Epithelial cell of prostate (primary cell): ENCODE measurements around the gene APRT.
A peak's percentile ranks its signal among the peaks of the same experiment; 100 is the strongest.
"Not testable (repeated sequence)": the region's sequence is repeated elsewhere in the genome, so short reads cannot be mapped to it uniquely, and the experiment has no call there.

Source experiments
- DNase-seq: peaks from one replicate; pipeline ENCODE4 v3.0.0-alpha.2; 2011; ENCODE audit warnings: low read depth, low spot score
- H3K27ac ChIP-seq: fragments of 450-650 bp; 2 replicates; pipeline ENCODE4 v1.5.1; 2017; ENCODE audit warnings: mild to moderate bottlenecking

APRT gene

DNA sequence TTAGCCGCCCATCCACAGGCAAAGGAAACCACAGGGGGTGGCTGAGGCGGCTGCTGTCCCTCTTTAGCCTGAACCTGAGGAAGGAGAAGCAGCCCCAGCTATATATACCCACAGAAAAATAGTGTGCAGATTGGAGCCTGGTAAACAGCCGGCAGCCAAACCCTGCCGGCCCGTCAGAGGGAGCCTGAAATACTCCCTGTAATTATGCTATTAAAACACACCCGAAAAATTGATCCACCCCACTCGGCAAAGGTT lies 33.5 kb downstream of the APRT start:
- no peak overlapping the region for H3K27ac ChIP-seq
- DNase-seq = no peak

DNA sequence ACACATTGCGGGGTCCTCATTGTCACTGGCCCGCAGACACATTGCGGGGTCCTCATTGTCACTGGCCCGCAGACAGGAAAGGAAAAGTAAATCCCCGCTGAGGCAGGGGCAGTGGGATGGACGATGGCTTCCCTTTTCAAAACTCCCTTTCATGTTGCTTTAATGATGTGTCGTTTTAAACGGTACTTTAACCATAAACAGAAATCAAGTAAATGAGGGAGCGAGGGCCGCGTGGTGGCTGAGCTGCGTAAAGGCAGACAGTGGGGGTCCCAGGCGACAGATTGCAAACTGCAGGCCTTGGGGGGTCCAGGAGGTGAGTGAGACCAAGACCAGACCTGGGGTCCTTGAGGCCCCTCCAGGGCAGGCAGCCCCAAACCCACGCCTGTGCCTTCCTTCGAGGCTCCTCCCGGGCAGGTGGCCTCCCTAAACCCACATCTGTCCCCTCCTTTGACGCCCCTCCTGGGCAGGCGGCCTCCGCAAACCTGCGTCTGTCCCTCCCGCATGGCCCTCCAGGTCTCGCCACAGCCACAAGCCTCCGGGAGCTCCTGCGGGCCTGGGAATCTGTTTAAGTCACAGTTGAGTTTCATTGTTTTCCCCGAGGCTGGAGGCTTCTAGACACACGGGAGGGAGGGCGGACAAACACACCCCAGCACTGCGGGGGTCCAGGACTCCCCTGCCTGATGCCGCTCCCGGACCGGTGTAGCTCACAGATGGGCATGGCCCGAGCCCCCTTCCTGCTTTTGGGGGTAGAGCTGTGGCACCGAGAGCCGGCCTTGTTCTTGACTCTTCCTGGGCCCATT lies 34.1 kb downstream of the APRT start:
- no peak overlapping the region for H3K27ac ChIP-seq
- no peak for DNase-seq

- no peak for DNase-seq
- no peak overlapping the region for H3K27ac ChIP-seq
These were observed 35.9 kb downstream of the APRT start for GRCh38 chr16:88775825-88776224.

DNA sequence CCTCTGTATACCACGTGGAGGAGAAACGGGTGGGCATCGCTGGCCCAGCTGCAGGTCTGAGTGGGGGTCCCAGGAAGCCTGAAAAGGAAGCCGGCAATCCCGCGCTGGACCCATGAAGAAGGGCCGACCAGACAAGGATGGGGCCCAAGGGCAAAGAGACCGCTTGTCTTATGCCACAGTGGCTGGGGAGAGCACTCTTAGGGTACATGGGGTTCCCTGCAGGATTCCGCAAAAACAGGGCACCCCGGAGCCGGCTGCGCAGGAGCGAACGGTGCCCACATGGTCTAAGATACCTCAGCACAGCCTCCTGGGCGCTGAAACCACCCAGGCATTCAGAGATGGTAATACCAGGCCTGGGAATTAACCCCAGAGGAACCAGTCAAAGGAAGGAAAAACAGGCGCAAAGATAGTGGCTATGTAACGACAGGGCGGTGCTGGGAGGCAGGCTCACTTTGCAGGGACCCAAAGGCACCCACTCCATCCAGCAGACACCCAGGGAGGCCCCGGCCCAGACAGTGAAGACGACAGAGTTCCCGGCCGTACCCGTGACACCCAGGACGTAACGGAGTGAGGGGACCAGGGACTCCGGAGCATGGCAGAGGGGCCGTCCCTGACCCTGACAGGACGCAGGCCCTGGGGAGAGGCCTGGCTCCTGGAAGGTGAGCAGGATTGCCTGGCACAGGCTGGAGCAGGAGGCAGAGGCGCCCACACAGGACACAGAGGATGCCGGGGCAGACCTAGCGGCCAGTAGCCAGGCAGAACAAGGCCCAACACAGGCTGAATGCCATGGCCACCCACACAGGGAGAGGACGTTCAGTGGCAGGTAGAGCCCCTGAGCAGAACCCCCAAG lies 37.0 kb downstream of the APRT start:
- DNase-seq = no peak
- H3K27ac ChIP-seq = no peak overlapping the region

DNA sequence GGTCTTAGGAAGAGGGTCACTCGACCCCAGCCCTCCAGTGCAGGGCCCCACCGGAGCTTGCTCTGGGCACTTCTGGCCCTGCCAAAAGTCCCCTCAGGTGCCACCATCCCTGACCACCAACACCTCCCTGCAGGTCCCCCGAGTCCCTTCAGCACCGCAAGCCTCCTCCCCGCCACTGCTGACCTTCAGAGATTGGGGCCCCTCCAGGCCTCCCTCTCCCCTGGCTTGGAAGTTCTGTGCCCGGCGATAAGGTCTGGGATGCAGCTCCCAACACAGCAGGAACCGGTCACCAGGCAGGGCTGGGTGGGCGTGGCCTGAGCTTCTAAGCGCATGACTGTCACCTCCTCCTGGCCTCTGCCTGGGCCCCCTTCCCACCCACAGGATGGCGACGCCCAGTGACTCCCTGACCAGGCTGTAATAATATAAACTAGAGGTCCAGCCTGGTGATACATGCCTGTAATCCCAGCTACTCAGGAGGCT lies 37.9 kb downstream of the APRT start:
- H3K27ac ChIP-seq = no peak overlapping the region
- no peak for DNase-seq

GRCh38 chr16:88772871-88773811 lies 38.6 kb downstream of the APRT start:
- DNase-seq = no peak
- H3K27ac ChIP-seq = peak overlapping the region; percentile 29

DNA sequence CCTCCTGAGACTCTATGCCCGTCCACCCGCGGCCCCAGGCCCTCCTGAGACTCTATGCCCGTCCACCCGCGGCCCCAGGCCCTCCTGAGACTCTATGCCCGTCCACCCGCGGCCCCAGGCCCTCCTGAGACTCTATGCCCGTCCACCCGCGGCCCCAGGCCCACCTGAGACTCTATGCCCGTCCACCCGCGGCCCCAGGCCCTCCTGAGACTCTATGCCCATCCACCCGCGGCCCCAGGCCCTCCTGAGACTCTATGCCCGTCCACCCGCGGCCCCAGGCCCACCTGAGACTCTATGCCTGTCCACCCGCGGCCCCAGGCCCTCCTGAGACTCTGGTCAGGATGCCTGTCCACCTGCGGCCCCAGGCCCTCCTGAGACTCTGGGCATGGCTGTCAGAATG lies 39.9 kb downstream of the APRT start:
- DNase-seq, H3K27ac ChIP-seq: not testable (repeated sequence)

GRCh38 chr16:88771294-88771772 lies 40.4 kb downstream of the APRT start:
- no peak for DNase-seq
- H3K27ac ChIP-seq = peak overlapping the region; percentile 74

DNA sequence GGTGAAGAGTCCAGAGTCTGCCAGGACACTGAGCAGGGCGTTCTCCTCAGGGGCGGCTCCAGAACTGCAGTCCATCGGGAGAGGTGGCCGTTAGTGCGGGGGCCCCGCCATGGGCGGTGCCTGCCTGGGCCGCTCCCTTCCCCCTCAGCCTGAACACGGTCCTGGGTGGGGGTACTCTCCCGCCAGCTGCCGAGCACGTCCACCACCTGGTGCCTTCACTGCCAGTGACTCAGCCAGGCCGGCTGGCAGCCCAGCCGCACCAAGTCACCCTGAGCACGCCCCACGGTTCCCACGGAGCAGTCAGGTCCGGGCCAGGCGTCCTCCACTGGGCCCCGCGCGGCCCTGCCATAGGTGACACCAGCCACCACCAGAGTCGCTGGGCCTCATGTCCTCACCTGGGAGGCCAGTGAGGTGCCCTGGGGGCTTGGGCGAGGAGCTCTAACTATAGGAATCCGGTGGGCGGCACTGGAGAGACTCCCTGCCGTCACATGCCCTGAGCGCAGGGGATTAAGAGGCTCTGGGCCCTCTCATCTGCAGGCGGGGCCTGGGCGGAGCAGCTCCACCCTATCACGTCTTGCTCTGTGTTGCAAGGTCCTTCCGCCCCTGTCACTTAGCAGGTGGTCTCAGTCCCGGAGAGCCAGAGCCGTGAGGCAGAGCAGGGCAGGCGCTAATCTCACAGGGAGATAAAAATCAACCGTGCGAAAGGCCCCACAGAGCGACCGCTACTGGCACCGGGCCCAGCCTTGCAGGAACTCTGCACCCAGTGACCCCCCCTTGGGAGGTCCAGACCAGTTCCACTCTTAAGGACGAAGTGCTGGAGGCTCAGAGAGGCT lies 41.1 kb downstream of the APRT start:
- peak overlapping the region; percentile 74 for H3K27ac ChIP-seq
- DNase-seq = no peak

GRCh38 chr16:88769617-88770460 lies 41.9 kb downstream of the APRT start:
- DNase-seq = no peak
- H3K27ac ChIP-seq = peak overlapping the region; percentile 74

DNA sequence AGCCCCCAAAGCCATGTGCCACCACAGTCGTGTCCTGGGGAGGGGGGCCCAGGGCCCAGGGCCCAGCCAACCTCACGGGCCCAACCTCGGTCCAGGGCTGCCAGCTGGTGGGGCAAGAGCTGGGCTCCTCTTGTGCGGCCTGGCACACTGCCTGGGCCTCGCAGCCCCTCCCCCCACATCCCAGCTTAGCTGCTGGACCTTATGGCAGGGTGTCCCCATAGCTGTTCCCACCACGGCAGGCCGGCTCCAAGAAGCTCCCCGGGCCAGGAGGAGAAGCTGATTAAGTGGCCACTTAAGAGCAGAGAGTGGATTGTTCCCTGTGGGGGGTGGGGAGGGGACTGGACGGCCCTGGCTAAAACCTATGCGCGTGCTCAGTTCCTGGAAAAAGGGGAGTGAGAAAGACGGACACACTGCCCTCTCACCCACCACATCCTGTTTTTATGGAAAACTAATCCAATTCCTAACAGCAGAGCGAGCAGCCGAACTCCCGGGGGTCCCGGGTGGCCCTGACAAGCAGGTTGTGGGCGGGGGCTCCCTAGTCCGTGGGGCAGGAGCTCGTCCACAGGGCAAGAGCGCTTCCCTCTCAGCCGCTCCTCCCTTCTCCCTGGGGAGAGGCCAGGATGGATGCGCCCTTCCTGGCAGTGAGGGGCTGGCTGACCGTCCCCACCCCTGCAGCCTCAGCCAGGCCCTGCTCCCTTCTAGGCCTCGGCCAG lies 43.5 kb downstream of the APRT start:
- no peak for DNase-seq
- H3K27ac ChIP-seq = no peak overlapping the region

DNA sequence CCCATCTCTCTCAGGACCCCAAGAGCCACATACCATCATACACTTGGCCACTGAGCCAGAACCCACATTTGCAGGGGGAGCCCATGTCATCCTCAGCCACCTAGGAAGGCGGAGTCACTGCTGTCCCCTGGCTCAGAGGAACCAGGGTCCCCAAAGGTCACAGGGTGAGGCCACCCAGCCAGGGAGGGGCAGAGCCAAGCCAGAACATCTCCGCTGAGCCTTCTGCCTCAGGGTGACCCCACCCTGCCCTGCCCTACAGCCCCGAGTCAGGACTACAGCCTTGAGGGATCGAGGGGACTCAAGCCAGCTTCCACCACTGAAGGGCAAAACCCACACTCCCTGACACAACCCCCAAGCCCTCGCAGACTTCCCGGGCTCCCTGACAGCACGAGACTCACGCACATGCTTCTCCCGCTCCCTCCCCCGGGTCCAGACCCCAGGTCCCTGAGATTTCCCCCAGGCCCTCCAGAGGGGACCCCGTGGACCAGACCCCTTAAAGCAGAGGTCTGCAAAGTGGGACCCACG lies 44.1 kb downstream of the APRT start:
- no peak overlapping the region for H3K27ac ChIP-seq
- DNase-seq = no peak

DNA sequence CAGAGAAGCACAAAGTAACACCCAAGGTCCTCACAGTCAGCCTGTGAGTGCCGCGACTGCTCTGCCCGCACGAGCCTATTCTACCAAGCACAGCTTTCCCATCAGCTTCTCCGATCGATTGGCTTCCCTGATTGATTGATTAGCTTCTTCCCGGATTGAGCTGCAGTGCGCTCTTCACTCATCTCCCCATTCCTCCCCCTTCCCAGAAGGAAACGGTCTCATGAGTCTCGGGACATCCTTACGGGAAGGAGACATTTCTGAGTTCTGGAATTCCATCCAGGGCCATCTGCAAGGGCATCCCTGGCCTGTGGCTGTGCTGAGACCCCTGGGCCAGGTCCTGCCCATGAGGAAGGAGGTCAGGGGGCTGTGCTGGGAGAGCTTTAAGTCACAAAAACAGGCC lies 44.8 kb downstream of the APRT start:
- no peak overlapping the region for H3K27ac ChIP-seq
- DNase-seq = no peak

- no peak overlapping the region for H3K27ac ChIP-seq
- no peak for DNase-seq
These were observed 46.8 kb downstream of the APRT start for GRCh38 chr16:88764913-88765349.

- H3K27ac ChIP-seq = no peak overlapping the region
- DNase-seq = no peak
These were observed 47.6 kb downstream of the APRT start for GRCh38 chr16:88764080-88764479.

GRCh38 chr16:88763502-88764053 lies 48.1 kb downstream of the APRT start:
- no peak for DNase-seq
- no peak overlapping the region for H3K27ac ChIP-seq

DNA sequence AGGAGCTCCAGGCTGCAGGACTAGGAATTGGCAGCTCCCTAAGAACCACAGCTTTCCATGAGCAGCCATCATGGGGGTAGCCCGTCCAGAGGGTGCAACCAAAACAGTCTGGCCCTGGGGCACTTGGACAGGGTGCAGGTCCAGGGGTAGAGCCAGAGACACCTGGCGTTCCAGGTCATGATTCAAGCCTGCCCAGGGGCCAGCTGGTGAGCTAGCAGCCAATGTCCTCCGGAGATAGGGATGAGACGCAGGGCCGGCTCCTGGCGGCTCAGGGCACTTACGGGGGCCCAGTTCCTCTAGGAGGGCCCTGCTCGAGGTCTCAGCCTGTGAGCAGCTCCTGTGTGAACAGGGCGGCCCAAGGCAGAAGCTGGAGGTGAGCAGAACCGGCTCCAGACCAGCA lies 48.8 kb downstream of the APRT start:
- no peak for DNase-seq
- H3K27ac ChIP-seq = no peak overlapping the region
